ENCODE data around the gene MS4A4E.
"Not testable (repeated sequence)": the region's sequence is repeated elsewhere in the genome, so short reads cannot be mapped to it uniquely, and the experiment has no call there.

GRCh38 chr11:60186128-60186527 lies 56.8 kb downstream of the MS4A4E start:
- not testable (repeated sequence) for TF ChIP-seq CTCF, POLR2A, EP300 (IDR thresholded peaks at IDR 0.05)
